Uterus (tissue), 4 donors: ENCODE data around the gene NLRP13. TPM values are rescaled to one million over a fixed set of nuclear protein-coding genes. Genes with fewer than 3 reads are reported as not detected.

Experiments used
- DNase-seq, 2 donors: peaks; one replicate each; pipeline ENCODE4 v3.0.0-alpha.2; 2019 to 2020
- H3K27ac ChIP-seq, 2 donors: fragments of 200-600 bp; sonication (generic); 1 replicate in 1 of 2; 2 replicates in 1 of 2; pipeline ENCODE4 v1.5.1; 2016 to 2018
- H3K27me3 ChIP-seq, 2 donors: fragments of 200-600 bp; sonication (generic); one replicate each; pipeline ENCODE4 v1.5.1; 2018 to 2019; ENCODE audit warnings: control low read depth in 1 of 2
- H3K36me3 ChIP-seq, 2 donors: fragments of 200-600 bp; sonication (generic); one replicate each; pipeline ENCODE4 v1.5.1; 2019; ENCODE audit warnings: control low read depth in 1 of 2
- H3K4me1 ChIP-seq, 2 donors: fragments of 200-600 bp; sonication (generic); one replicate each; pipeline ENCODE4 v1.5.1; 2018 to 2019; ENCODE audit warnings: control low read depth in 1 of 2
- H3K4me3 ChIP-seq, 2 donors: fragments of 200-600 bp; sonication (generic); 1 replicate in 1 of 2; 2 replicates in 1 of 2; pipeline ENCODE4 v1.5.1; 2018 to 2019; ENCODE audit warnings: mild to moderate bottlenecking in 1 of 2
- H3K9me3 ChIP-seq, 2 donors: fragments of 200-600 bp; sonication (generic); one replicate each; pipeline ENCODE4 v1.5.1; 2019; ENCODE audit warnings: control low read depth in 1 of 2
- CTCF ChIP-seq, 4 experiments: fragments of 200-600 bp in 2 of 4; fragments of 450-650 bp in 2 of 4; sonication (generic) in 2 of 4; IDR thresholded peaks; one replicate each; pipeline ENCODE4 v1.5.1; 2016 to 2019; ENCODE audit warnings: antibody characterized with exemption in 4 of 4, mild to moderate bottlenecking in 2 of 4, moderate library complexity in 1 of 4
- POLR2A ChIP-seq, 2 donors: fragments of 450-650 bp; IDR thresholded peaks; one replicate each; pipeline ENCODE4 v1.6.1; 2016; ENCODE audit warnings: antibody characterized with exemption in 2 of 2, mild to moderate bottlenecking in 1 of 2, moderate library complexity in 1 of 2
- intact Hi-C: fragments of 100-400 bp; cut with DNase I; formaldehyde crosslinking; loops from one replicate; pipeline ENCODE4 v1.15.1; 2023; ENCODE audit warnings: low total_unique reads
- total RNA-seq, 4 donors: library from RNA; depleted of rRNA in 3 of 4; stranded (reverse); fragments of >200 nt in 3 of 4; gene quantifications; one replicate each; pipeline versions ENCODE4 v1.1.0 to v1.2.4, GENCODE V29; 2014 to 2023
- donor health status: DM: yes; HTN: yes; CAD: no.

NLRP13 gene
- total RNA-seq, 4 donors from 2014 or later, result not detected

DNA sequence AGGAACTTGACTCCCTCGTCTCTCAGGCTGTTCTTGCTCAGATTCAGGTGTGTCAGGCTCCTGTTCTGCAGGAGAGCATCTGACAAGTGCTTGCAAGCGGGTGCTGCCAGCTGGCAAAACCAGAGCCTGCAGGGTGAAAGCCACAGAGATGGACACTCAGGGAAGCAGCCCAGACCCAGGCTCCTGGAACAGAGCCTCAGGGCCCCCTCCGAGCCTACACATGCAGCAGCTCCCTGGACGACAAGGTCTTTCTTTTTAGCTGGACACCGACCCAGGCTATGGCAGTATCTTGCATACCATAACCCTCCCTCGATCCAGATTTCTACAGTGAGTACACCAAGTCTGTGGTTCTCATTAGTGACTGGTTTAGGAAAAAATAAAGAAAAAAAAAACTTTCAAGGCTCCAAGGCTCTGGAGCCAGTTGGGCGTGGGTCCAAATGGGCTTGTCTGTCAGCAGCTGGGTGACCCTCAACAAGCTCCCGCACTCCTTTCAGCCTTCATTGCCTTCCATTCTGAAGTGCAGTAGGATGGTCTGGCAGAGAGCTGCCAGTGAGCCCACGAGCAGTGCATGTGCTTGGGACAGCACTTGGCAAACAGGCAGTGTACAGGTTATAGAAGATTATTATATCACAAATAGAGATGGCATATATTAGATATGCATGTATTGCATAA lies 29.9 kb downstream of the NLRP13 start:
- Histone ChIP-seq H3K27ac (no peak overlapping the region), H3K4me1 (no peaks in the 10 kb centered on the region), H3K27me3 (no peaks in the 10 kb centered on the region), H3K4me3 (no peak overlapping the region), H3K36me3 (no peaks in the 10 kb centered on the region), H3K9me3 (no peaks in the 10 kb centered on the region)
- no peak for TF ChIP-seq POLR2A (IDR thresholded peaks at IDR 0.05)
- no peak for TF ChIP-seq CTCF (IDR thresholded peaks at IDR 0.05)
- intact Hi-C loops, result no loop called here
- no peak for DNase-seq

- no peaks in the 10 kb centered on the region for H3K4me1 ChIP-seq
- no peak for DNase-seq
- no peaks in the 10 kb centered on the region for H3K9me3 ChIP-seq
- no peak overlapping the region for H3K27ac ChIP-seq
- no peaks in the 10 kb centered on the region for H3K36me3 ChIP-seq
- H3K4me3 ChIP-seq, result no peak overlapping the region
- intact Hi-C loops, result no loop called here
- TF ChIP-seq CTCF (IDR thresholded peaks at IDR 0.05), result no peak
- TF ChIP-seq POLR2A (IDR thresholded peaks at IDR 0.05), result no peak
- no peaks in the 10 kb centered on the region for H3K27me3 ChIP-seq
Measured at GRCh38 chr19:55901369-55902079, 30.6 kb downstream of the NLRP13 start.

- H3K27ac ChIP-seq, result no peak overlapping the region
- no peaks in the 10 kb centered on the region for H3K27me3 ChIP-seq
Measured at GRCh38 chr19:55898911-55899310, 33.2 kb downstream of the NLRP13 start.

GRCh38 chr19:55882626-55883025 lies 49.5 kb downstream of the NLRP13 start:
- no peak for DNase-seq
- Histone ChIP-seq H3K4me1 (no peaks in the 10 kb centered on the region), H3K9me3 (peaks cover 0 to 3% of the 10 kb centered on the region in 2 donors), H3K27ac (no peak overlapping the region), H3K4me3 (no peak overlapping the region), H3K27me3 (no peaks in the 10 kb centered on the region), H3K36me3 (no peaks in the 10 kb centered on the region)
- TF ChIP-seq CTCF (IDR thresholded peaks at IDR 0.05) (no peak), POLR2A (IDR thresholded peaks at IDR 0.05) (no peak)
- intact Hi-C loops, result no loop called here

More at GRCh38 chr19:55898911-55899310, 33.2 kb downstream of the NLRP13 start:
- Histone ChIP-seq H3K9me3 (no peaks in the 10 kb centered on the region), H3K4me1 (no peaks in the 10 kb centered on the region), H3K36me3 (no peaks in the 10 kb centered on the region), H3K4me3 (no peak overlapping the region)
- intact Hi-C loops, result no loop called here
- no peak for DNase-seq
- TF ChIP-seq CTCF (IDR thresholded peaks at IDR 0.05), result no peak
- TF ChIP-seq POLR2A (IDR thresholded peaks at IDR 0.05), result no peak

DNA sequence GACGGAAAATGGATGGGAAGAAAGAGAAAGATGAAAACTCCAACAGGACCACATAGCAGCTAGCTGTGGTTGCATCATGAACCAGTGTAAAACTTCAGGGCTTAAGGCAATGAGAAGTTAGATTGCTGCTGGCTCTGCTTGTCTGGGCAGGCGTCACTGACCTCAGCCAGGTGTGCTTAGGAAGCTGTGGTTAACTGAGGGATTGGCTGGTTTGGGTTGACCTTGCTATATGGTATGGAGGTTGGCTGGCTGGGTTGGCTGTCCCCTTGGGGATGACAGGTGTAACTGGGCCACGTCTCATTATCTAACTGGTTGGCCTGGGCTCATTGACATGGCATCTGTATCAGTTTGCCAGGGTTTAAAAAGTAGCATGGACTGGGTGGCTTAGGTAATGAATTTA lies 54.9 kb downstream of the NLRP13 start:
- Histone ChIP-seq H3K9me3 (peaks cover 0 to 8% of the 10 kb centered on the region in 2 donors), H3K4me3 (no peak overlapping the region), H3K4me1 (no peaks in the 10 kb centered on the region), H3K27ac (no peak overlapping the region), H3K27me3 (no peaks in the 10 kb centered on the region), H3K36me3 (no peaks in the 10 kb centered on the region)
- TF ChIP-seq POLR2A (IDR thresholded peaks at IDR 0.05) (no peak), CTCF (IDR thresholded peaks at IDR 0.05) (no peak)
- DNase-seq, result no peak
- intact Hi-C loops, result no loop called here
